Mucosa of gallbladder (tissue), 1 donor: ENCODE measurements around the gene ARHGEF7. TPM values are rescaled to one million over a fixed set of nuclear protein-coding genes. Genes with fewer than 3 reads are reported as not detected.

ENCODE experiments used
- DNase-seq: peaks from one replicate; pipeline ENCODE4 v3.0.0-alpha.2; 2020; ENCODE audit warnings: low spot score
- total RNA-seq: library from RNA; stranded (reverse); gene quantifications from one replicate; pipeline ENCODE4 v1.2.1, GENCODE V29; 2021
- donor health status: DM: no; HTN: no; CAD: no.

The ARHGEF7 gene
- total RNA-seq, 1 donor from 2014 or later = 70.7 TPM

DNA sequence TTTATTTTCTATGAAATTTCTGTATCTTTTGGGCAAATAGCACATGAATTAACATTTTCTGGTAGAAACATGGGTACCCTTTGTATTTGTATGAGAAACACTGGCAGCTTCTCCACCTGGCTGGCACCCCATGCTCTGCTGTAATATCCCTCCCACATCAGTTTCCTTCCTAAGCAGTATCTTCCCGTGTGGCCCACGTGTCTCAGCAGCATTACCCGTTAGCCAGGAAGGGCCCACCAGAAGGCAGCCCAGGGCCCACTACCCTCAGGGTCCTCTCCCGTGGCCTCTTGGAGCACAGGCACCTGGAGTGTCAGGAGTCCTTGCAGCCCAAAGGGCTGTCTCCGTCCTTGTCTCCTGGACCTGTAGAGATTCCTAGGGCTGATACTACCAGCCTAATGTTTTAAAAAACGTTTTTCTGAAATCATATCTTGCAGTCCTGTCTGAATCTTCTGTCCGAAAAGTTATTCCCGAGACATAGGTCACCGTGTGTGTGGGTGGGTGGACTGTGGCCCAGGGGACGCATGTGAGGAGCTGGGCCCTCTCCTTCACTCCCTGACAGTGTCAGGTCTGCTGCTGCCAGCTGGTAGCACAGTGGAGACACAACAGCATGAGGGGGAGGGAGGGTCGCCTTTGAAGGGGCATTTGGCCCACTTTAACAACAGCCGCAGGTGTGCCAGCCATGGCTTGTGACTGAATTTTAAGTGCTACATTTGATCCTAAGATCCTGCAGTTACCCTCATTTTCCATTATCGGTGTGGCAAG lies 183.3 kb downstream of the ARHGEF7 start:
- DNase-seq = no peak

DNA sequence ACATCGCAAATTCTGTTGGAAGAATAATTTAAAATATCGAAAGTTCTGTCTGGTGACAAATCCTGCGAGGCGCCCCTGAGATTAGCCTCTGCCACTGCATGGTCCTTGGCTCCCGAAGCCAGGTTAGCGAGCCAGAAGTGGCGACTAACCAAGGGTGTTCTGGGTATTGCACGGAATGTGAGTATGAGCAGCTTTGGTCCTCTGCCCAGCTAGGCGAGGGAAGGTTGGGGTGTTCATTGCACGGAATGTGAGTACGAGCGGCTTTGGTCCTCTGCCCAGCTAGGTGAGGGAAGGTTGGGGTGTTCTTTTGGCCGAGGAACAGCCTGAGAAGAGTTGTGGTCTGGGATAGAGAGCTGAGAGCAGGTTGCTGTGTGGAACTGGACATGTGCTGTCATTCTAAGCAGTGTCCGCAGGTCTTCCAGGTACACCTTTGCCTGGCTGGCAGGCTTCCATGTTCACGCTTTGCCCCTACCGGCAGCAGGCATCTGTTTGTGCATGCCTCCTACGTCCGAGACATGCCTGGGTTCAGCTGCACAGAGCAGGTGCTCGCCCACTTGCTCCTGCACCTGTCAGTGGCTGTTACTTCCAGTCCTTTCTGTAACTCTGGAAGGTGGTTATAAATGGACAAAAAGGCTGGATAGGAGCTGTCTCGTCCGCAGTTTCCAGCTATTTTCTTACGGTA lies 187.1 kb downstream of the ARHGEF7 start:
- DNase-seq = no peak

GRCh38 chr13:111303559-111303958 lies 188.4 kb downstream of the ARHGEF7 start:
- no peak for DNase-seq

- no peak for DNase-seq
Observed at GRCh38 chr13:111304041-111304544, 189.0 kb downstream of the ARHGEF7 start.

DNA sequence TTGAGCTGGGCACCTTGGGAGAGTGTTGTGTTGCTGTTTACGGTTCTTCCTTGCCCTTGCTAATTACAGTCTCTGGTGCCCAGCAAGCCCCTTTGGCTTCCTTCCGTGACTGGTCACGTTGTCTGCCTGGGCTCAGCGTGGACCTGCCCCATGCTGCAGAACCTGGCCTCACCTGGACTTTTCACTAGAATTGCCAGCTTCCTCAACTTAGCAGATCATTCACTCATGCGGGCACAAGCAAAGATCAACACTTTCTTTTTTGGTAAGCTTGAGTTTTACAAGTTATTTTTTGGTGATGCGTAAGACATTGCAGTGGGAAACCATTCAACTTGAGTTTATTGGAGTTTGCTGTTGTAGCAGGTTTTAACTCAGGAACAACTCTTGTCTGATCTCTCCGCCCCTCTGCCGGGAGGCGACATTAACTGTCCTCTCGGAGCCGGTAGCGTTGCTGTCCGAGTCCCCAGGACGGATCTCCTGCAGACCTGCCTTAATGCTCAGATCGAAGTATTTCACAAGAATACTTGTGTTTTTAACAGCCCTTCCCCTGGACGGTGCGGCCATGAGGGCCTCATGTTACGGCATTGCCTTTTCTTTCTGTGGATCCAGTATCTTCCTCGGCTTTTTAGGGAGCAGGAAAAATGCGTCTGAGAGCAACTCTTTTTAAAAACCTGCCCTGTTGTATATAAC lies 189.6 kb downstream of the ARHGEF7 start:
- DNase-seq = no peak

- no peak for DNase-seq
Observed at GRCh38 chr13:111312944-111313590, 198.0 kb downstream of the ARHGEF7 start.

GRCh38 chr13:111313911-111314425 lies 198.9 kb downstream of the ARHGEF7 start:
- DNase-seq = no peak

- DNase-seq = no peak
Observed at GRCh38 chr13:111314852-111315251, 199.7 kb downstream of the ARHGEF7 start.

DNA sequence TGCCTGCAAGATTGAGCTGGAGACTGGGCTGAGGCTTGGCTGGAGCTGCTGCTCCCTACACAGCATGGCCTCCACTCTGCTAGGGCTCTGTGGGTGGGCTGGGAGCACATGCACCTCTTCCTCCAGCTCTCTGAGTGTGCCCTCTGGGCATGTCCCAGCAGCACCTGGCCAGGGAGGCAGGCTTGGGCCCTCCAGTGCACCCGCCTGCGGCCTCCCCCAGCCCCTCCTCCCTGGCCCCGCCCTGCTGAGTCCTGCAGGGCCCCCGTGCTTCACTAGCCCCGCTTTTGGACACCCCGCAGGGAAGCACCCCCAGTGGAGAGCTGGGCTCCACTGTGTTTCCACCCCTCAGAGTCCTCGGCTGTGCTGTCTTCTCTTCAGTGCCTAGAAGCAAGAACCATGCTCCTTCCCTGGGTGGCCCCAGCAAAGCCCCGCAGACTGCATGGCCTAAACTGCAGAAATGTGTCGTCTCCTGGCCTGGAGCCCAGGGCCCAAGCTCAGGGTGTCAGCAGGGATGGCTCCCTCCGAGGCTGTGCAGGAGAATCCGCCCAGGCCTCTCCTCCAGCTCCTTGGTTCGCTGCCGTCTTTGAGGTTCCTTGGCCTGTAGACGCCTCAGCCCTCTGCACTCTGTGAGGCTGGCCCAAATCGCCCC lies 200.4 kb downstream of the ARHGEF7 start:
- no peak for DNase-seq

DNA sequence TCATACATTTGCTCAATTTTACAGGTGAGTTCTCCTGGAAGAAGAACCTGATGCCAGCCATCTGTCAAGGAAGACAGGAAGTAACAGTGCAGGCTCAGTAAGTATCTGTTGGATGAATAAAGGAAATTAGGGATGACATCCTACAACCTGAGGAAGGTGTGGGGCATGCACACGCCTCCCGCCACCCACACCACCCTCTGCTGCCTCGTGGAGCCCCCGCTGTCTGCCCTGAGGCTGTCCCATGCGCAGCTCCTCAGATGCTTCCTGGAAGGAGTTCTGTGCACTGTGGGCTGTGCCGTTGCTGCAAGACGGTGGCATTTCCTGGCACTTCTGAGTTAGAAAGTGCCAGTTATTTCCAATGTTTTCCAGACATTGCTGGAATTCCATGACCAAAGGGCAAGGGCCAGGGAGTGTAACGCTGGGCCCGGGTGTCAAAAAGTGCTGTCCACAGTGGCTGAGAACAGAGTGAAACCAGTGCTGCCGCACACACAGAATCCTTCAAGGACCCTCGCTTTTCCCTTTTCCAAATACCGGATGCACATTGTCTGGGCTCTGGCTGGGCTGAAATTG lies 201.1 kb downstream of the ARHGEF7 start:
- no peak for DNase-seq

DNA sequence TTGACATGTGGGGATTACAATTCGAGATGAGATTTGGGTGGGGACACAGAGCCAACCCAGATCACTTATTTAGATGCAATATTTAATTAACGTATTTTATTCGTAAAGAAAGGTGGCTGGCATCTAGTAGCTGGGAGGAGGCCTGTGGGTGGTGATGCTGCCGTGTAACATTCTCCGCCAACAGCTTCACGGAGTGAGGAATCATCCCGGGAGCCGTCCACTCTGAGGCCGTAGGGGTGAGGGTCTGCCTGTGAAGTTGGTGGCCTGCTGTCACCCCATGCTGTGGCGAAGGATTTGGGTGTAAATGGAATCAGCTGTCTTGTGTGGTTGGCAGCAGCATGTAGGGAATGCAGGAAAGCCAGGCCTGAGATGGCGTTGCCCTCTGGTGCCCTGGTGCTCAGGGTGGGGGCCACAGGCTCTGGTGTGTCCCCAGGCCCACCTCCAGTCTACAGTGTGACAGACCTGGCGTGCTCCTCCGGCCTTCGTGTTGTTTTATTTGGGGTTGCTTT lies 202.0 kb downstream of the ARHGEF7 start:
- DNase-seq = no peak

DNA sequence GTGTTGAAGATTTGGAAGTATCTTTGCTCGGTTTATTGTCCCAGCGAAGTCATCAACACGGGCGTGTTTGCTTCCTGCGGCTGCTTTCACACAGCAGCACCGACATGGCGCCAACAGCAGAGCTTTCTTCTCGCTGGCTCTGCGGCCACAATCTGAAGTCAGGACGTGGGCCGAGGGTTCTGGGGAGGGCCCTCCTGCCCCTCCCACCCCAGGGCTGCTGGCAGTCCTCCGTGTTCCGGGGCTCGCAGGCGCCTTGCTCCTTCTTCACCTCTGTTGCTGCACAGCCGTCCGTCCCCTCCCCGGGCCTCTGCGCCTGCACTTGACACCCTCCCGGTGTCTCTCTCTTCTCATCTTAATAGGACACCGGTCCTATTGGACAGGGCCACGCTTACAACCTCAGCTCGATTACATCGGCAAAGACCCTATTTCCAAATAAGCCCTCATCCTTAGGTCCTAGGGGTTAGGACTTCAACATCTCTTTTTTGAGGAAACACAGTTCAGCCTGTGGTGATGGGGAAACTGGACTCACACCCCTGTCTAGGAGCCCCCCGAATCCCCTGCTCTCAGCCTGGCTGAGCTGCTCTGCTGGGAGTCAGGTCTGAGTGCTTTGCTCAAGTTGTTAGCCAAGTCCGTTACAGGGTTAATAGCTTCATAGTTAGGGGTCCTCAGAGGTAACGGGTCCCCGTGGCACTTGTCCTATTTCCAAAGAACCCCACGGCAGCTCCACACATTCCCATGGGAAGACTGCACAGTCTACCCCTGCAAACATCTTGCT lies 202.6 kb downstream of the ARHGEF7 start:
- DNase-seq = no peak

DNA sequence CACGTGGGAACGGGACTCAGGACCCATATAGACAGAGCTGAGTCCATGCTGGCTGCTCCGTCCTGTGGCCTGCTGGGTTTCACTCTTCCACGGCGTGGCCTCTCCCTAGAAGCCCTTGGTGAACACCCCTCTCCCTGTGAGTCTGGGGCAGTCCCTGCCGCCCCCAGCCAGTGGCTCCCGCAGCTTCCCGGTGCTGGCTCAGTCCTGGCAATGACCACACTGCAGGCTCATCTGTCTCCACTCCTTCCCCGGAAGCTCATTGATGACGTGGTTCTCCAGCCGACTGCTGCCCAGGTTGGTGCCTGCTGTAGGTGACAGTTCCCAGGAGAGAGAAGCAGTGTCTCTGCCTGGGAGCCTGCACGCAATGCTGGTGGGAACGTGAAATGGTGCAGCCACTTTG lies 203.3 kb downstream of the ARHGEF7 start:
- no peak for DNase-seq

DNA sequence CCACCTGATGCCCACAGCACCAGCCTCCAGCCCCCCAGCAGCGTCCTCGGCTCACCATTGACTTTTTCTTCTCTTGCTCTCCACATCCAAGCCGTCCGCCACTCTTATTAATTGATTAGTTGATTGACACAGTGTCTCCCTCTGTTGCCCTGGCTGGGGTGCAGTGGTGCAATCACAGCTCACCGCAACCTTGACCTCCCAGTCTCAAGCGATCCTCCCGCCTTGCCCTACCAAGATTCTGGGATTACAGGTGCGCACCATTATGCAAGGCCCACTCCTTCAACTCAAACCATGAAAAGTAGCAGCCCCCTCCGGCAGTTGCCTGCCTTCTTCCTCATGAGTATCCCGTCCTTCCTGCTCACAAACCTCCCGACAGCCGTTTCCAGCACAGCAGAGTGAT lies 204.4 kb downstream of the ARHGEF7 start:
- DNase-seq = no peak

DNA sequence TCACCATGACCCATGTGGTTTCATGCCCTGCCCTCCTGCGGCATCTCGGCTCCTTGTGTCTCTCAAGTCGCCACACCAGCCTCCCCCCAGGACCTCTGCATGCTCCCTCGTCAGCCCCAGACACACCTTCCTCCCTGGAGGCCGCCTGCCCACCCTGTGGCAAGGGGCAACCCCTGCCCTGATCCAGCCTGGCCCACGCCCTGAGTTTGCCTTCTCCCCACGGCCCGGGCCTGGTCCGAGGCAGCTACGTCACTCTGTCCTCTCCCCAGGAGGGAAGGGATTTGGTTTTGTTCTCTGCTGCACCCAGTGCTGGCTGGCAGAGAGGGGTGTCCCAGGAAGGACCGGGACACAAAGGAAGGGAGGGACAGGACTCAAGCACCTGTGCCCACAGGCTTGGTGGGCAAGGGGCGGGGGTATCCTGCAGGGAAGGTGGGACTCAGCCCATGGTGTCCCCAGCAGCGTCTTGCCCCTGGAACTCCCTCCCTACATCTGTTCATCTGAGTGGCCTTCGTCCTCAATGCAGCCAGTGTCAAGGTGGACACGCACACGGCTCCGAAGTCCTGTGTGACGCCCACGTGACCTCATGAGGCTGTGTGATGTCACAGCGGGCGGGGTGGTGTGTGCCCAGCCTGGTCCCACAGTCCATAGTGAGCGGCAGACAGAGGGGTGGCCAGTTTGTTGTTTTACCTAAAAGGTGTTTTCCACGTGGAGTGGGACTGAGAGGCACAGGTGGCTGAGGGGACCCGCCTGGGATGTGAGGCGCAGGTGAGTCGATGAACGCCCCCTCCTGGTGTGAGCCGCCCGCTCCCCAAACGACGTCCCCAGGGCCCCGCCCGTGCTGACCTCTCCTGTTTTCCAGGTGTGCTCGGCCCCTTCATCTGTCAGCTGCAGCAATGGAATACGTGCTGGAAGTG lies 205.1 kb downstream of the ARHGEF7 start, which contains the start of gene TEX29:
TEX29 (plus strand) TSS at position 645 of the 914 bp plus-strand sequence; CDS start at position 894, 249 bp downstream.
- DNase-seq = no peak

GRCh38 chr13:111322001-111322915 lies 207.1 kb downstream of the ARHGEF7 start:
- DNase-seq = no peak

GRCh38 chr13:111322916-111323331 lies 207.8 kb downstream of the ARHGEF7 start:
- no peak for DNase-seq

GRCh38 chr13:111323549-111323948 lies 208.4 kb downstream of the ARHGEF7 start:
- DNase-seq = no peak
